Measurements from ENCODE around the gene AIDA.

GRCh38 chr1:222618880-222619596 lies 93.3 kb downstream of the AIDA start:
- TF ChIP-seq EP300 (IDR thresholded peaks at IDR 0.05; ENCODE audit: borderline replicate concordance), result no peak
- no peak for TF ChIP-seq CEBPB (IDR thresholded peaks at IDR 0.05)
- TF ChIP-seq MAX (IDR thresholded peaks at IDR 0.05), result no peak
- TF ChIP-seq REST (IDR thresholded peaks at IDR 0.05; ENCODE audit: low read depth), result no peak
- TF ChIP-seq RAD21 (IDR thresholded peaks at IDR 0.05; ENCODE audit: low read depth), result no peak
- no peak for TF ChIP-seq USF1 (IDR thresholded peaks at IDR 0.05)
- no peak for TF ChIP-seq FOXM1 (IDR thresholded peaks at IDR 0.05; ENCODE audit: borderline replicate concordance, low read depth)
- no peak for TF ChIP-seq TAF1 (IDR thresholded peaks at IDR 0.05; ENCODE audit: low read depth)
- TF ChIP-seq ZBTB7A (IDR thresholded peaks at IDR 0.05; ENCODE audit: low read depth), result no peak
- no peak for TF ChIP-seq NFIC (IDR thresholded peaks at IDR 0.05)
- TF ChIP-seq CREB1 (IDR thresholded peaks at IDR 0.05; ENCODE audit: low read depth), result no peak

All from Ishikawa (cell line).